NCI-H82 (cell line): ENCODE measurements around the gene RRAGA.
A peak's percentile ranks its signal among the peaks of the same experiment; 100 is the strongest.
"Not testable (repeated sequence)": the region's sequence is repeated elsewhere in the genome, so short reads cannot be mapped to it uniquely, and the experiment has no call there.

Experiments used
- DNase-seq: peaks from one replicate; lab custom pipeline; 2025; lab: John Stamatoyannopoulos, UW

RRAGA gene

GRCh38 chr9:19048966-19049916 lies at the start of gene RRAGA:
RRAGA (plus strand) TSS chr9:19049427; CDS start chr9:19049660, 233 bp downstream.
- DNase-seq, result peak; percentile 96

GRCh38 chr9:19000133-19000532 lies 49.1 kb upstream of the RRAGA start:
- DNase-seq, result no peak

- no peak for DNase-seq
Measured at GRCh38 chr9:19009391-19009965, 39.7 kb upstream of the RRAGA start.

GRCh38 chr9:19018201-19018600 lies 31.0 kb upstream of the RRAGA start:
- DNase-seq, result no peak

- no peak for DNase-seq
Measured at GRCh38 chr9:19020886-19021455, 28.3 kb upstream of the RRAGA start.

GRCh38 chr9:19021649-19022048 lies 27.6 kb upstream of the RRAGA start:
- not testable (repeated sequence) for DNase-seq

GRCh38 chr9:19022206-19022605 lies 27.0 kb upstream of the RRAGA start:
- no peak for DNase-seq

GRCh38 chr9:19023078-19023477 lies 26.1 kb upstream of the RRAGA start:
- DNase-seq, result no peak

- DNase-seq, result no peak
Measured at GRCh38 chr9:19026375-19026774, 22.9 kb upstream of the RRAGA start.

GRCh38 chr9:19027825-19028224 lies 21.4 kb upstream of the RRAGA start:
- DNase-seq, result no peak

GRCh38 chr9:19028835-19029451 lies 20.3 kb upstream of the RRAGA start:
- peak; percentile 80 for DNase-seq

- no peak for DNase-seq
Measured at GRCh38 chr9:19030899-19031298, 18.3 kb upstream of the RRAGA start.

GRCh38 chr9:19032406-19032805 lies 16.8 kb upstream of the RRAGA start:
- no peak for DNase-seq

- no peak for DNase-seq
Measured at GRCh38 chr9:19033015-19033414, 16.2 kb upstream of the RRAGA start, which contains the start of gene SAXO1. SAXO1 (minus strand) TSS chr9:19033209; CDS start chr9:19032908, 301 bp downstream.

- no peak for DNase-seq
Measured at GRCh38 chr9:19036611-19037010, 12.6 kb upstream of the RRAGA start.

GRCh38 chr9:19049917-19050636 lies 850 bp downstream of the RRAGA start:
- DNase-seq, result peak; percentile 36

- peak; percentile 33 for DNase-seq
Measured at GRCh38 chr9:19050637-19051591, 1.7 kb downstream of the RRAGA start.

- DNase-seq, result no peak
Measured at GRCh38 chr9:19057033-19057432, 7.8 kb downstream of the RRAGA start.

GRCh38 chr9:19074229-19074628 lies 25.0 kb downstream of the RRAGA start:
- DNase-seq, result no peak

GRCh38 chr9:19074836-19075235 lies 25.6 kb downstream of the RRAGA start:
- DNase-seq, result no peak

- DNase-seq, result peak; percentile 62
Measured at GRCh38 chr9:19085295-19085694, 36.1 kb downstream of the RRAGA start.
